Natural killer cell (primary cell): ENCODE measurements around the gene TNFRSF21. TPM values are rescaled to one million over a fixed set of nuclear protein-coding genes. Genes with fewer than 3 reads are reported as not detected.

Source experiments
- ATAC-seq, 3 donors: fragments of 150-1000 bp in 2 of 3; fragments of 200-7000 bp in 1 of 3; cut with Tn5 transposase; 1 replicate in 1 of 3; 2 replicates in 2 of 3; pipeline ENCODE4 v1.10.0; 2021; ENCODE audit warnings: mild to moderate bottlenecking in 2 of 3, moderate library complexity in 2 of 3
- DNase-seq, 2 donors: peaks; one replicate each; pipeline versions ENCODE4 v3.0.0 to v3.0.0-alpha.2; 2013 to 2021; ENCODE audit warnings: mixed read lengths in 1 of 2
- H3K27ac ChIP-seq: one replicate; pipeline ENCODE4 v1.5.1; 2013; ENCODE audit warnings: mild to moderate bottlenecking, low read length
- H3K27me3 ChIP-seq: one replicate; pipeline ENCODE4 v1.6.1; 2013; ENCODE audit warnings: low read length; ENCODE audit not compliant: control insufficient read depth, insufficient read depth
- H3K36me3 ChIP-seq: one replicate; pipeline ENCODE4 v1.6.1; 2013; ENCODE audit warnings: low read length; ENCODE audit not compliant: control insufficient read depth, insufficient read depth
- H3K4me1 ChIP-seq: one replicate; pipeline ENCODE4 v1.6.1; 2013; ENCODE audit warnings: low read length; ENCODE audit not compliant: control insufficient read depth, insufficient read depth
- H3K4me3 ChIP-seq: one replicate; pipeline ENCODE4 v1.5.1; 2013; ENCODE audit warnings: low read length
- H3K9me3 ChIP-seq: one replicate; pipeline ENCODE4 v1.6.1; 2013; ENCODE audit warnings: low read length; ENCODE audit not compliant: control insufficient read depth, insufficient read depth
- H3K27ac Mint-ChIP-seq, 2 donors: one replicate each; pipeline ENCODE4 v1.8.0; 2022; ENCODE audit warnings: mild to moderate bottlenecking in 2 of 2, mixed read lengths in 2 of 2, moderate library complexity in 1 of 2
- H3K27me3 Mint-ChIP-seq, 2 donors: one replicate each; pipeline ENCODE4 v1.8.0; 2022; ENCODE audit warnings: low read depth in 2 of 2, mixed read lengths in 2 of 2
- H3K36me3 Mint-ChIP-seq: one replicate; pipeline ENCODE4 v1.8.0; 2022; ENCODE audit warnings: mixed read lengths
- H3K4me1 Mint-ChIP-seq, 2 donors: one replicate each; pipeline ENCODE4 v1.8.0; 2022; ENCODE audit warnings: mixed read lengths in 2 of 2
- H3K4me3 Mint-ChIP-seq: one replicate; pipeline ENCODE4 v1.8.0; 2022; ENCODE audit warnings: mild to moderate bottlenecking, moderate library complexity, mixed read lengths
- H3K9me3 Mint-ChIP-seq, 2 donors: one replicate each; pipeline ENCODE4 v1.8.0; 2022; ENCODE audit warnings: mixed read lengths in 2 of 2
- CTCF ChIP-seq: fragments of 200-600 bp; IDR thresholded peaks from one replicate; pipeline ENCODE4 v1.8.0; 2022; ENCODE audit warnings: antibody characterized with exemption
- WGBS: methylation state at CpG from one replicate; pipeline ENCODE4 v1.1.7; 2013; ENCODE audit warnings: missing lambda C conversion rate; ENCODE audit not compliant: insufficient coverage; 5-methylcytosine and 5-hydroxymethylcytosine counted together
- intact Hi-C: fragments of 100-400 bp; cut with micrococcal nuclease; formaldehyde crosslinking; loops from one replicate; pipeline ENCODE4 v1.14.2; 2022
- total RNA-seq, 4 donors: library from RNA; stranded (reverse); fragments of 120-200 nt in 1 of 4; gene quantifications; one replicate each; pipeline versions ENCODE4 v1.2.3 to v1.2.4, GENCODE V29; 2013 to 2022

The TNFRSF21 gene
- total RNA-seq, 3 donors from 2014 or later (not counting 1 experiment from before 2014, with no cell fraction given) = 0.58 to 0.92 TPM; not detected in 1

- intact Hi-C loops = no loop called here
- WGBS = 89% methylated on average over 3 of the region's 4 CpGs
- Mint-ChIP-seq H3K4me3 (no peak overlapping the region), H3K36me3 (no peaks in the 10 kb centered on the region), H3K27ac (no peak overlapping the region), H3K27me3 (no peaks in the 10 kb centered on the region), H3K9me3 (peaks cover 5 to 6% of the 10 kb centered on the region in 2 donors), H3K4me1 (no peaks in the 10 kb centered on the region)
- TF ChIP-seq CTCF = no peak
- no peaks in the 10 kb centered on the region for H3K27me3 ChIP-seq
- no peaks in the 10 kb centered on the region for H3K4me1 ChIP-seq
- H3K27ac ChIP-seq = no peak overlapping the region
- ATAC-seq (no peak), DNase-seq (no peak)
- H3K4me3 ChIP-seq = no peak overlapping the region
- H3K36me3 ChIP-seq = no peaks in the 10 kb centered on the region
- no peaks in the 10 kb centered on the region for H3K9me3 ChIP-seq
Observed at GRCh38 chr6:47294990-47295389, 14.7 kb downstream of the TNFRSF21 start.

- Histone ChIP-seq H3K27ac (no peak overlapping the region), H3K4me1 (no peaks in the 10 kb centered on the region), H3K4me3 (no peak overlapping the region), H3K36me3 (no peaks in the 10 kb centered on the region), H3K9me3 (no peaks in the 10 kb centered on the region), H3K27me3 (no peaks in the 10 kb centered on the region)
- Mint-ChIP-seq H3K4me3 (no peak overlapping the region), H3K27ac (no peak overlapping the region), H3K4me1 (no peaks in the 10 kb centered on the region), H3K36me3 (no peaks in the 10 kb centered on the region), H3K27me3 (no peaks in the 10 kb centered on the region), H3K9me3 (peaks cover 5 to 6% of the 10 kb centered on the region in 2 donors)
- DNase-seq = no peak
- 73% methylated on average over 2 of the region's 2 CpGs for WGBS
- no peak for ATAC-seq
- no peak for TF ChIP-seq CTCF
- intact Hi-C loops = no loop called here
Observed at GRCh38 chr6:47292944-47293343, 16.8 kb downstream of the TNFRSF21 start.

- no peaks in the 10 kb centered on the region for H3K9me3 ChIP-seq
- H3K36me3 ChIP-seq = no peaks in the 10 kb centered on the region
- no peak for DNase-seq
- H3K27me3 Mint-ChIP-seq = no peaks in the 10 kb centered on the region
- no peak for ATAC-seq
- H3K27me3 ChIP-seq = no peaks in the 10 kb centered on the region
- WGBS = 100% methylated on average over 3 of the region's 4 CpGs
- no peaks in the 10 kb centered on the region for H3K4me1 Mint-ChIP-seq
- H3K27ac Mint-ChIP-seq = no peak overlapping the region
- TF ChIP-seq CTCF = no peak
- H3K9me3 Mint-ChIP-seq = peaks cover 5 to 6% of the 10 kb centered on the region in 2 donors
- H3K36me3 Mint-ChIP-seq = no peaks in the 10 kb centered on the region
- H3K4me3 Mint-ChIP-seq = no peak overlapping the region
- no peaks in the 10 kb centered on the region for H3K4me1 ChIP-seq
- H3K4me3 ChIP-seq = no peak overlapping the region
- H3K27ac ChIP-seq = no peak overlapping the region
- intact Hi-C loops = no loop called here
Observed at GRCh38 chr6:47292027-47292426, 17.7 kb downstream of the TNFRSF21 start.

- Histone ChIP-seq H3K4me3 (no peak overlapping the region), H3K27me3 (no peaks in the 10 kb centered on the region), H3K4me1 (no peaks in the 10 kb centered on the region), H3K27ac (no peak overlapping the region), H3K36me3 (no peaks in the 10 kb centered on the region), H3K9me3 (no peaks in the 10 kb centered on the region)
- 95% methylated on average over 7 of the region's 7 CpGs for WGBS
- no peak overlapping the region for H3K27ac Mint-ChIP-seq
- H3K27me3 Mint-ChIP-seq = no peaks in the 10 kb centered on the region
- H3K4me3 Mint-ChIP-seq = no peak overlapping the region
- no peak for TF ChIP-seq CTCF
- H3K36me3 Mint-ChIP-seq = no peaks in the 10 kb centered on the region
- intact Hi-C loops = no loop called here
- ATAC-seq (no peak), DNase-seq (no peak)
- peaks cover 5 to 6% of the 10 kb centered on the region in 2 donors for H3K9me3 Mint-ChIP-seq
- no peaks in the 10 kb centered on the region for H3K4me1 Mint-ChIP-seq
Observed at GRCh38 chr6:47290124-47290834, 19.4 kb downstream of the TNFRSF21 start.
